HEK293 (cell line): ENCODE data around the gene GATM.

ENCODE experiments used
- TF ChIP-seq, protein P1 (sequence below): fragments of 450-650 bp; formaldehyde crosslinking; IDR thresholded peaks from 2 replicates; pipeline ENCODE4 v1.5.1; 2016; ENCODE audit warnings: missing biosample characterization, missing genetic modification characterization
- TF ChIP-seq, protein P2 (sequence below): fragments of 450-650 bp; formaldehyde crosslinking; IDR thresholded peaks from 2 replicates; pipeline ENCODE4 v1.5.1; 2016; ENCODE audit warnings: missing biosample characterization, missing genetic modification characterization
- TF ChIP-seq, protein P3 (sequence below): fragments of 450-650 bp; formaldehyde crosslinking; IDR thresholded peaks from 2 replicates; pipeline ENCODE4 v1.5.1; 2016; ENCODE audit warnings: missing biosample characterization, missing genetic modification characterization

DNA sequence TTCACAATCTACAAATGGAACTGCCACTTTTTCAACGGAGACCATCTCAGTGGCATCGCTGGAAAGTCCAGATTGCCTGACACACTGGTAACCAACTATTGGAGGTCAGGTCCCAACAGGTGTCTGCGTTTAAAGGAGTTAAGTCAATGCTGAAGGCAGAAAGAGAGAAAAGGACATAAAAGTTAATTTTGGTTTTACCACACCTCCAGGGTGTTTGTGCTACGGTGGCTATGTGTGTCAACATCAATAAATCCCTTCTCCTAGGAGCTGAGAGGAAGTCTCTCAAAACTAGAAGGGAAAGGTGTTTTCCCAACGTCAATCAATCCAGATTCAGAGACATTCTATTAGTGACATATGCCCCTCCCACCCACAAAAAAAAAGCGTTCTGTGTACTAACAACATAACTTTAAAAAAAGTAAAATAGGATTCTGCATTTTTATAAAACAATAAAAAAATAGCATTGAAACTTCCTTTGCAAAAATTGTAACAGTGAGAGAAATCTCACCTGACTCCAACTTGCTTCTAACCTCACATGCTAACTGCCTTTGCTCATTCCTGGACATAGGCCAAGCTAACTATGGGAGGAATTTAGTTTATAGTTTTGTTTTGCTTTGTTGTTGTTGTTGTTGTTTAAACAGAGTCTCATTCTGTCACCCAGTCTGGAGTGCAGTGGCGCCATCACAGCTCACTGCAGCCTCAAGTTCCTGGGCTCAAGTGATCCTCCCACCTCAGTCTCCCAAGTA lies 58.7 kb downstream of the GATM start:
- TF ChIP-seq, protein P1, sequence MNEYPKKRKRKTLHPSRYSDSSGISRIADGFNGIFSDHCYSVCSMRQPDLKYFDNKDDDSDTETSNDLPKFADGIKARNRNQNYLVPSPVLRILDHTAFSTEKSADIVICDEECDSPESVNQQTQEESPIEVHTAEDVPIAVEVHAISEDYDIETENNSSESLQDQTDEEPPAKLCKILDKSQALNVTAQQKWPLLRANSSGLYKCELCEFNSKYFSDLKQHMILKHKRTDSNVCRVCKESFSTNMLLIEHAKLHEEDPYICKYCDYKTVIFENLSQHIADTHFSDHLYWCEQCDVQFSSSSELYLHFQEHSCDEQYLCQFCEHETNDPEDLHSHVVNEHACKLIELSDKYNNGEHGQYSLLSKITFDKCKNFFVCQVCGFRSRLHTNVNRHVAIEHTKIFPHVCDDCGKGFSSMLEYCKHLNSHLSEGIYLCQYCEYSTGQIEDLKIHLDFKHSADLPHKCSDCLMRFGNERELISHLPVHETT (tag by site-specific recombination), result no peak
- TF ChIP-seq, protein P2, sequence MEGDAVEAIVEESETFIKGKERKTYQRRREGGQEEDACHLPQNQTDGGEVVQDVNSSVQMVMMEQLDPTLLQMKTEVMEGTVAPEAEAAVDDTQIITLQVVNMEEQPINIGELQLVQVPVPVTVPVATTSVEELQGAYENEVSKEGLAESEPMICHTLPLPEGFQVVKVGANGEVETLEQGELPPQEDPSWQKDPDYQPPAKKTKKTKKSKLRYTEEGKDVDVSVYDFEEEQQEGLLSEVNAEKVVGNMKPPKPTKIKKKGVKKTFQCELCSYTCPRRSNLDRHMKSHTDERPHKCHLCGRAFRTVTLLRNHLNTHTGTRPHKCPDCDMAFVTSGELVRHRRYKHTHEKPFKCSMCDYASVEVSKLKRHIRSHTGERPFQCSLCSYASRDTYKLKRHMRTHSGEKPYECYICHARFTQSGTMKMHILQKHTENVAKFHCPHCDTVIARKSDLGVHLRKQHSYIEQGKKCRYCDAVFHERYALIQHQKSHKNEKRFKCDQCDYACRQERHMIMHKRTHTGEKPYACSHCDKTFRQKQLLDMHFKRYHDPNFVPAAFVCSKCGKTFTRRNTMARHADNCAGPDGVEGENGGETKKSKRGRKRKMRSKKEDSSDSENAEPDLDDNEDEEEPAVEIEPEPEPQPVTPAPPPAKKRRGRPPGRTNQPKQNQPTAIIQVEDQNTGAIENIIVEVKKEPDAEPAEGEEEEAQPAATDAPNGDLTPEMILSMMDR, result no peak
- TF ChIP-seq, protein P3, sequence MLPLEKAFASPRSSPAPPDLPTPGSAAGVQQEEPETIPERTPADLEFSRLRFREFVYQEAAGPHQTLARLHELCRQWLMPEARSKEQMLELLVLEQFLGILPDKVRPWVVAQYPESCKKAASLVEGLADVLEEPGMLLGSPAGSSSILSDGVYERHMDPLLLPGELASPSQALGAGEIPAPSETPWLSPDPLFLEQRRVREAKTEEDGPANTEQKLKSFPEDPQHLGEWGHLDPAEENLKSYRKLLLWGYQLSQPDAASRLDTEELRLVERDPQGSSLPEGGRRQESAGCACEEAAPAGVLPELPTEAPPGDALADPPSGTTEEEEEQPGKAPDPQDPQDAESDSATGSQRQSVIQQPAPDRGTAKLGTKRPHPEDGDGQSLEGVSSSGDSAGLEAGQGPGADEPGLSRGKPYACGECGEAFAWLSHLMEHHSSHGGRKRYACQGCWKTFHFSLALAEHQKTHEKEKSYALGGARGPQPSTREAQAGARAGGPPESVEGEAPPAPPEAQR (tag by site-specific recombination), result no peak
